Stimulated activated CD4-positive, alpha-beta T cell treated with anti-CD3 and anti-CD28 coated beads, Interleukin-15, amount 100 ng/mL, for 1 hour (primary cell): Measurements from ENCODE around the gene GPD2.
"Not testable (repeated sequence)": the region's sequence is repeated elsewhere in the genome, so short reads cannot be mapped to it uniquely, and the experiment has no call there.

Experiments
- DNase-seq, 2 donors: peaks; one replicate each; pipeline ENCODE4 v3.0.0-alpha.2; 2020; ENCODE audit warnings: low read depth in 1 of 2, low spot score in 1 of 2

Gene GPD2

GRCh38 chr2:156526950-156527636 lies 90.9 kb downstream of the GPD2 start:
- no peak for DNase-seq

GRCh38 chr2:156528583-156528982 lies 92.4 kb downstream of the GPD2 start:
- not testable (repeated sequence) for DNase-seq

GRCh38 chr2:156532989-156533388 lies 96.8 kb downstream of the GPD2 start:
- no peak for DNase-seq

GRCh38 chr2:156536534-156536933 lies 100.4 kb downstream of the GPD2 start:
- DNase-seq: no peak

GRCh38 chr2:156537141-156537540 lies 101.0 kb downstream of the GPD2 start:
- no peak for DNase-seq

- DNase-seq: no peak
Observed at GRCh38 chr2:156538083-156538504, 101.9 kb downstream of the GPD2 start.

- no peak for DNase-seq
Observed at GRCh38 chr2:156539086-156539860, 103.1 kb downstream of the GPD2 start.

GRCh38 chr2:156540706-156541105 lies 104.5 kb downstream of the GPD2 start:
- no peak for DNase-seq

GRCh38 chr2:156541229-156541628 lies 105.0 kb downstream of the GPD2 start:
- DNase-seq: no peak

- DNase-seq: no peak
Observed at GRCh38 chr2:156541706-156542105, 105.5 kb downstream of the GPD2 start.

- DNase-seq: no peak
Observed at GRCh38 chr2:156548413-156548812, 112.2 kb downstream of the GPD2 start.

GRCh38 chr2:156553714-156554442 lies 117.7 kb downstream of the GPD2 start:
- no peak for DNase-seq

- DNase-seq: no peak
Observed at GRCh38 chr2:156561326-156561725, 125.1 kb downstream of the GPD2 start.

GRCh38 chr2:156562124-156562523 lies 125.9 kb downstream of the GPD2 start:
- DNase-seq: no peak

- DNase-seq: no peak
Observed at GRCh38 chr2:156563994-156564753, 128.0 kb downstream of the GPD2 start.

GRCh38 chr2:156565066-156565710 lies 129.0 kb downstream of the GPD2 start:
- no peak for DNase-seq

- DNase-seq: no peak
Observed at GRCh38 chr2:156573710-156574109, 137.5 kb downstream of the GPD2 start.

- DNase-seq: no peak
Observed at GRCh38 chr2:156574112-156574511, 137.9 kb downstream of the GPD2 start.

- no peak for DNase-seq
Observed at GRCh38 chr2:156576005-156576404, 139.8 kb downstream of the GPD2 start.

GRCh38 chr2:156580501-156580900 lies 144.3 kb downstream of the GPD2 start:
- no peak for DNase-seq

GRCh38 chr2:156581280-156581679 lies 145.1 kb downstream of the GPD2 start:
- DNase-seq: no peak
